HG03565 (cell line): ENCODE measurements around the gene F12.
"Not testable (repeated sequence)": the region's sequence is repeated elsewhere in the genome, so short reads cannot be mapped to it uniquely, and the experiment has no call there.

ENCODE experiments used
- ATAC-seq: cut with Tn5 transposase; IDR thresholded peaks from one replicate; pipeline ENCODE4 v1.9.1; 2021; ENCODE audit warnings: mild to moderate bottlenecking, moderate library complexity; ENCODE audit not compliant: unreplicated experiment

Gene F12

GRCh38 chr5:177370488-177371119 lies 38.8 kb downstream of the F12 start:
- peak; percentile 52 for ATAC-seq

- no peak for ATAC-seq
Observed at GRCh38 chr5:177369645-177370440, 39.5 kb downstream of the F12 start.

GRCh38 chr5:177368869-177369644 lies 40.3 kb downstream of the F12 start:
- ATAC-seq: no peak

DNA sequence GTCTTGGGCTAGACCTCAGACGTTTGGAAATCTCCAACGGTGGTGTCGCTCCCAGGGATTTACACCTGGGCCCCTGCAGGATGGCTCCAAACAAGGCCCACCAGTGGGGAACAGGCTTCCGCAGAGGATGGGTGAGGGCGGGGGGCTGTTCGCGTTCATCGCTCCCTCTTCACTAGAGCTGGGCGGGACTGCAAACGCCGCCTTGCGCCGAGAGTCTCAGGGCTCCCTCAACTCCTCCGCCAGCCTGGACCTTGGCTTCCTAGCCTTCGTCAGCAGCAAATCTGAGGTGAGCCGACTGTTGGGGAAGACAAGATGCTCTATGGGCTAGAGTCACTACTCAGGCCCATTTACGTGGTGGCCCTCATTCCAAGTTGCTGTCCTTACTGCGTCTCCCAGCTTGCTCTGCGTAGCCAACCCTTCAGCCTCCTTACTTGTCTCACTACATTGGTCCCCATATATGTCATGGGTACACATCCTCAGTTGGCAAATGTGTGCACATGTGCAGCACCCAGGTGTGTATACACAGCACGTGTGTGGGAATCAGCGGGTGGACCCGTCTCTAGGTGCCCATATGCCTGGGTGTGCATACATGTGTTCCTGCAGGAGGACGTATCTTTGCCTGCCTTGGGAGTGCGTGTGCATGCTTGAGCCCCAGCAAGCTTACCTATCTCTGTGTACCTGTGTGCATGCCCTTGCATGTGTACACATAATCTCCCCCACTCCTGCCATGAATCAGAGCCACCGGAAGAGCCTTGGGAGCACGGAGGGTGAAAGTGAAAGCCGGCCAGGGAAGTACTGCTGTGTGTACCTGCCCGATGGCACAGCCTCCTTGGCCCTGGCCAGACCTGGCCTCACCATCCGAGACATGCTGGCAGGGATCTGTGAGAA lies 41.1 kb downstream of the F12 start:
- no peak for ATAC-seq

DNA sequence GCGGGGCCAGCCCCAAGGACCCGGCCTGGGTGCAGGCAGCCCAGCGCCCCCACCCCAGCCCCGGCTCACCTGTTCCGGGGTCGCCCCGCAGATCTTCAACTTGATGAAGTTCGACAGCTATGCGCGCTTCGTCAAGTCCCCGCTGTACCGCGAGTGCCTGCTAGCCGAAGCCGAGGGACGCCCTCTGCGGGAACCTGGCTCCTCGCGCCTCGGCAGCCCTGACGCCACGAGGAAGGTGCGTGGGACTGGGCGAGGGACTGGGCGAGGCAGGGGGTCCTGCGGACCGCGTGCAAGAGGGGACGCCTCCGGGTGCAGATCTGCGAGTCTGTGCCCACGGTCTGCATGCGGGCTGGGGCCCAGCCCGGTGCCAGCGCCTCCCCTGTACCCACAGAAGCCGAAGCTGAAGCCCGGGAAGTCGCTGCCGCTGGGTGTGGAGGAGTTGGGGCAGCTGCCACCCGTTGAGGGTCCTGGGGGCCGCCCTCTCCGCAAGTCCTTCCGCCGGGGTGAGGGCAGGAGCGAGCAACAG lies 42.0 kb downstream of the F12 start:
- no peak for ATAC-seq

GRCh38 chr5:177366528-177367322 lies 42.6 kb downstream of the F12 start:
- no peak for ATAC-seq

GRCh38 chr5:177365845-177366527 lies 43.4 kb downstream of the F12 start:
- ATAC-seq: no peak

DNA sequence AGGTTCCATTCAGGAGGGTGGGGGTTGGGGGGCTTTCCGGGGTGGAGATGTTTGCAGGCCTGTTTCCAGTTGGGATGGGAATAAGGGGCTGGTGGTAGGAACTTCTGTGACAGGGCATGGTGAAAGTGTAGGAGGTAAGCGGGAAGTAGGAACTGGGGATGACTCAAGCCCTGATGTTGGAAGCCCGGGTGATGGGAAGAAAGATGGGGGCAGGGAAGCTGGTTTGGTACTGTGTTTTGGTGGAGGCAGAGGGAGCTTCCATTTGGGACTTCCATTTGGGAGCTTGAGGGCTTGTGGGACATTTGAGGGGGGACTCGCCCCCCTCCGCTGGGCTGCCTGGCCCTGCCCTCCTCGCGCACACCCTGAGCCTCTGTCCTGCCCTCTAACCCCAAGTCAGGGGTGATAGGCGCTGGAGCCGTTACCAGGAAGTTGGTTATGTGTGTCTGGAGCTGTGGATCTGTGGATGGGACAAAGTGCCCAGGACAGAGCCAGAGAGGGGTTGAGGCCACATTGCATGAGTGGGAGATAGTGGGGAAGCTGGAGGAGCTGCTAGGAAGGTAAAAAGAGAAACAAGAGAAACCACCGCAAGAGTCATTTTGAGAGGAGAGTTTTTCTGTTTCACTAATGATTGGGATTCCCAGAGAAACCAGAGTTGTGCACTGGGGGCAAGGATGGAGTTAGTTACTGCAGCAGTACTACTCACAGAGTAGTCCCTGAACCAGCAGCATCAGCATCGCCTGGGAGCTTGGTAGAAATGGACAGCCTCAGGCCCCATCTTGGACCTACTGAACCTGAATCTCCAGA lies 45.0 kb downstream of the F12 start:
- ATAC-seq: no peak

- ATAC-seq: no peak
Observed at GRCh38 chr5:177363565-177363964, 45.8 kb downstream of the F12 start.

DNA sequence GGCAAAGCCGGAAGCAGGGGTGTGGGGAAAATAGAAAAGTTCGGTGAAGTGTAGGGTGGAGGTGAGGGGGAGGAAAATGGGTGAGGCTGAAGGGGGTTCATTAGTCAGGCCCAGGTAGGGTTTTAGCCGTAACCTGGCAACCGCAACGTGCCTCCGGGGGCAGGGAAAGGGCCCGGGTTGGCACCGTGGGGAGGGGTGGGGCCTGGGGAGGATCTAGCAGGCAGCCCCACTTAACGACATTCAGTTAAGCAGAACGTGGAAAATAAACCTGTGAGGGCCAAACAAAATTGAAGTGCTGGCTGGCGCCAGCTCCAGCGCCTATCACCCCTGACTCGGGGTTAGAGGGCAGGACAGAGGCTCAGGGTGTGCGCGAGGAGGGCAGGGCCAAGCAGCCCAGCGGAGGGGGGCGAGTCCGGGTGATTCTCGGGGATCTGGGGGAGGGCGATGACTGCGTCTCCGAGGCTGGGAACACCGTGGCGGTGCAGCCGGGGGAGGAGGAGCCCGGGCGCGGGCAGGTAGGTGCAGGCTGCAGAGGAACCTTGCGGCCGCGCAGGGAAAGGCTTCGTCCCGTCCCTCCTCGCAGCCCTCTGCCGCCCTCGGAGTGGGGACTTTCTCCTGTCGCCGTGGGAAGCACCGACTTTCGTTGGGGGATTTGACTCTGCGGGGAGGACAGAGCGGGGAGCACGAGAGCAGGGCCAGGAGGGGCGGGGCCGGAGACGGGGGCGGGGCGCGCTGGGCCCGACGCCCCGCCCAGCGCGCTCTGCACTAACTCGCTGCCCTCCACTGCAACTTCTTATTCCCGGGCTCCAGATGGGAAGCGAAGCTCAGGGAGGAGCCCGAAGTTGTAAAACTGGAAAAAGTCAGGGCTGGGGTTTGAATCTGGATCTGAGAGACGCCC lies 46.5 kb downstream of the F12 start:
- ATAC-seq: no peak

DNA sequence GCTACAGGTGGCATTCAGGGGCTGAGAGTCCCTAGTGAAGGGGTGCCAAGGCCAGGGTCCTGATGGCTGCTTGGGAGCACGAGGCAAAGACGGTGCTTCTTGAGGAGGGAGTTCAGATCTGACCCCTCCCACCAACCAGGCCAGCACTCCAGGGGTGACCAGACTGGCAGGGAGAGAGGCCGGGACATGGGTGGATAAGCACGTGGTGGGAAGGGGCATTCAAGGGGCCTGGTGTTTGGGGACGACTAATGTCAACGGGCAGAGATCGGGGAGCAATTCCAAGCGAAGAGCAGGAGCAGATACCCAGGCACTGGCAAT lies 47.1 kb downstream of the F12 start:
- no peak for ATAC-seq

DNA sequence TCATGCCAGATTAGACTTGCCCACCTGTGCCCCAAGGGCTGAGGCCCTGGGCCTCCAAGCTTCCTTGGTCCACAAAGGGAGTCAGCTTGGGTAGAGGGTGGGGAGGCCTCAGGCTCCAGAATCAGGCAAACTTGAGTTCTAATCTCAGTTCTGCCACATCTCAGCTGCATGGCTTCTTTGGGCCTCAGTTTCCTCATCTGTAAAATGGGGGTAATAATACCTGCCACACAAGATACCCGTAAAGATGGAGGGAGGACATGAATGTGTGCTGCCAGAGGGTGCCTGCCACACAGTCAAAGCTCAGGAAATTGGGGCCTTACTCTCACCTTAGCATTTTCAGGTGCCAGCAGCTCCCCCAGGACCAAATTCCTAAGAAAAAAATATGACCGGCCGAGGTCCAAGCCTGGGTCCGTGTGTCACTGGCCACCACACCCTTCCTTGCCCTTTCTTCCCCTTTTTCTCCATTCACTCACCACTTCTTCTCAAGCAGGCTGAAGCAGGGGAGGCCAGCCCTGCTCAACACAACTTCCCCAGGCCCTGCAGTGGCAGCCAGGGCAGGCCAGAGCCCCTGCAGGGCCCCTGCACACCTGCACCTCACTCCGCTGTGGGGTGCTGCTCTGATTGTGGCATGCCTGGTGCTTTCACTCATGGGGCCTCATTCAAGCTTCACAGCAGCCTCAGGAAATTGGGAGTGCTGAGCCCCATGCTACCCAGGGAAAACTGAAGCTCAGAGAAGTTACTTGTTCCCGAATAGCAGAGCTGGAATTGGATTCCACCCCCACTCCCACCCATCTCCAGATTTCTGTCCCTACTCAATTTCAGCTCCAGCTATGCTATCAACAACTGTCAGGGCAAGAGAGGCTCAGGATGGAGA lies 47.7 kb downstream of the F12 start:
- ATAC-seq: no peak

DNA sequence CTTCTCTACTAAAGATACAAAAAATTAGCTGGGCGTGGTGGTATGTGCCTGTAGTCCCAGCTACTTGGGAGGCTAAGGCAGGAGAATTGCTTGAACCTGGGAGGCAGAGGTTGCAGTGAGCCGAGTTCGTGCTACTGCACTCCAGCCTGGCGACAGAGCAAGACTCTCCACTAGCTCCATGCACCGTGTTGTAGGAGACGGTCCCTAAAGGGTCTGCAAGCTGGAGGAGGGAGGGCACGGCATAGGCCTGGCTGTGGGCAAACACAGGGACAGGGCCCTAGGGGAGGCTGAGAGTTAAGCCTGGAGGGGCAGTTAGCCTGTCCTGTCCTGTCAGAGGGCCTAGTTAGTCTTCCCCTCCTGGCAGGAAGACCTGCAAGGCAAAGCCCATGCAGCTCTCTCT lies 48.6 kb downstream of the F12 start:
- ATAC-seq: not testable (repeated sequence)

DNA sequence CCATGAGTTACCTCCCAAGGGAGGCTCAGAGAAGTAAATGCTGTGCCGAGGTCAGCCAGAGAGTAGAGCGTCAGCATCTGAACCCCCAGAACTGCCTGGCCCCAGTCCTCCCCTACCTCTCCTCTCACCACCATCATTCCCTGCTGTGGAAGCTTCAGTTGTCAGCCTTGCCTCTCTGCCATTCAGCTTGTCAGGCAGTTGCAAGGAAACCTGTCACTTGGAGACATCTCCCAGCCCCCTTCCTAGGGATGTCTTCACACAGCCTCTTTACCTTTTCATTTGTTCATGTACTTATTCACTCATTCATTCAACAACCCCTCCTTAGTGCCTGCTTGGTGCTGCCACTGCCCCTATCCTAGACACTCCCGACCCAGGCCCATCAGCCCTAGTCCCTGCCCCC lies 49.5 kb downstream of the F12 start:
- no peak for ATAC-seq

- no peak for ATAC-seq
Observed at GRCh38 chr5:177359451-177359851, 49.9 kb downstream of the F12 start.

DNA sequence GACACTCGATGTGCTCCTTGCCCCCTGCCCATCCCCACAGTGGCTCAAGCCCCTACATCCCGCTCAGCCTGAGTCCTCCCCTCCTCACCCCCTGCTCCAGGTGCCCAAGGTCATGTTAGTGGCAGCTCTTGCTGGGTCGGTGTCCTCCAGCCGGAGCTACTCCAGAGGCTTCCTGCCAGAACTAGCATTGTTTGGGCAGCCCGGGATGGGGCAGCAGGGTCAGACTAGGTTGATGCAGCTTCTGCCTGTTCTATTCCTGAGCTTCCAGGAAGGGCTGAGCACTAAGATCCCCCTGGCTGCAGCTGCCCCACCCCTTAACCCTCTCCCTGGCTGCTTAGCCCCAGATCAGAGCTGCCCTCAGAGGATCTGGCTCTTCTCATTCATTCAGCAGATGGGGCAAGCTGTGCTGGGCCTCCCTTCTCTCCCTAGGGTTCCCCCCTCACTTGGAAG lies 51.0 kb downstream of the F12 start:
- ATAC-seq: no peak
